Lower lobe of right lung (tissue), 2 donors: ENCODE data around the gene TTYH2. TPM values are rescaled to one million over a fixed set of nuclear protein-coding genes. Genes with fewer than 3 reads are reported as not detected.

Source experiments
- ATAC-seq, 2 donors: fragments of 200-7000 bp; cut with Tn5 transposase; one replicate each; pipeline ENCODE4 v1.9.1; 2020 to 2022; ENCODE audit warnings: mild to moderate bottlenecking in 2 of 2, moderate library complexity in 2 of 2
- DNase-seq: peaks from one replicate; pipeline ENCODE4 v3.0.0-alpha.2; 2020
- H3K27ac ChIP-seq: fragments of 200-600 bp; one replicate; pipeline ENCODE4 v1.8.0; 2022
- H3K27me3 ChIP-seq: fragments of 200-600 bp; one replicate; pipeline ENCODE4 v1.8.0; 2022; ENCODE audit warnings: low read depth
- H3K36me3 ChIP-seq: fragments of 200-600 bp; one replicate; pipeline ENCODE4 v1.8.0; 2022; ENCODE audit warnings: mild to moderate bottlenecking
- H3K4me1 ChIP-seq: fragments of 200-600 bp; one replicate; pipeline ENCODE4 v1.8.0; 2022
- H3K4me3 ChIP-seq: fragments of 200-600 bp; one replicate; pipeline ENCODE4 v1.8.0; 2022; ENCODE audit warnings: mild to moderate bottlenecking
- H3K9me3 ChIP-seq: fragments of 200-600 bp; one replicate; pipeline ENCODE4 v1.8.0; 2022
- CTCF ChIP-seq: fragments of 200-600 bp; IDR thresholded peaks from one replicate; pipeline ENCODE4 v1.8.0; 2022; ENCODE audit warnings: antibody characterized with exemption, mild to moderate bottlenecking
- intact Hi-C: fragments of 100-400 bp; cut with DNase I; formaldehyde crosslinking; loops from one replicate; pipeline ENCODE4 v1.11.0; 2022
- total RNA-seq: library from RNA; stranded (reverse); fragmentation: NEBNext Ultra II Directional; extraction: Animal tissue kit (Norgen Biotek cat#: 25700); gene quantifications from one replicate; pipeline ENCODE4 v1.2.1, GENCODE V29; 2021
- donor health status: DM: no; HTN: yes; CAD: no; lungs with severe emphysema.

The TTYH2 gene
- total RNA-seq, 1 donor from 2014 or later = 7.7 TPM

GRCh38 chr17:74228306-74228978 is 15.1 kb downstream of the TTYH2 start:
- no peaks in the 10 kb centered on the region for H3K9me3 ChIP-seq
- H3K4me3 ChIP-seq = no peak overlapping the region
- no peaks in the 10 kb centered on the region for H3K27me3 ChIP-seq
- peaks cover 5% of the 10 kb centered on the region for H3K36me3 ChIP-seq
- ATAC-seq (no peak), DNase-seq (no peak)
- no peak for TF ChIP-seq CTCF
- peaks cover 2% of the 10 kb centered on the region for H3K4me1 ChIP-seq
- intact Hi-C loops = no loop called here
- no peak overlapping the region for H3K27ac ChIP-seq

- intact Hi-C loops = no loop called here
- DNase-seq = no peak
- peaks cover 5% of the 10 kb centered on the region for H3K36me3 ChIP-seq
- no peaks in the 10 kb centered on the region for H3K9me3 ChIP-seq
- no peak for ATAC-seq
- no peaks in the 10 kb centered on the region for H3K27me3 ChIP-seq
- no peak overlapping the region for H3K27ac ChIP-seq
- peaks cover 19% of the 10 kb centered on the region for H3K4me1 ChIP-seq
- no peak overlapping the region for H3K4me3 ChIP-seq
- no peak for TF ChIP-seq CTCF
These were observed 17.5 kb downstream of the TTYH2 start for GRCh38 chr17:74230896-74231295.

GRCh38 chr17:74231928-74232907 is 18.8 kb downstream of the TTYH2 start:
- Histone ChIP-seq H3K4me3 (no peak overlapping the region), H3K9me3 (no peaks in the 10 kb centered on the region), H3K27me3 (no peaks in the 10 kb centered on the region), H3K27ac (no peak overlapping the region), H3K36me3 (peaks cover 5% of the 10 kb centered on the region), H3K4me1 (peaks cover 21% of the 10 kb centered on the region)
- ATAC-seq (no peak), DNase-seq (no peak)
- no peak for TF ChIP-seq CTCF
- intact Hi-C loops = no loop called here

- no peak for TF ChIP-seq CTCF
- ATAC-seq (peak; percentile 40 to 51), DNase-seq (no peak)
- peaks cover 5% of the 10 kb centered on the region for H3K36me3 ChIP-seq
- H3K9me3 ChIP-seq = no peaks in the 10 kb centered on the region
- intact Hi-C loops = no loop called here
- no peak overlapping the region for H3K27ac ChIP-seq
- H3K27me3 ChIP-seq = no peaks in the 10 kb centered on the region
- H3K4me3 ChIP-seq = no peak overlapping the region
- H3K4me1 ChIP-seq = peaks cover 21% of the 10 kb centered on the region
These were observed 20.6 kb downstream of the TTYH2 start for GRCh38 chr17:74233937-74234336.

GRCh38 chr17:74234486-74234885 is 21.1 kb downstream of the TTYH2 start:
- H3K27ac ChIP-seq = peak overlapping the region; percentile 74
- ATAC-seq (no peak), DNase-seq (no peak)
- peaks cover 21% of the 10 kb centered on the region for H3K4me1 ChIP-seq
- no peak for TF ChIP-seq CTCF
- H3K4me3 ChIP-seq = no peak overlapping the region
- no peaks in the 10 kb centered on the region for H3K27me3 ChIP-seq
- no peaks in the 10 kb centered on the region for H3K9me3 ChIP-seq
- intact Hi-C loops = no loop called here
- H3K36me3 ChIP-seq = peaks cover 5% of the 10 kb centered on the region
